B cell (primary cell): ENCODE results near the gene EPB41L4B. TPM values are rescaled to one million over a fixed set of nuclear protein-coding genes. Genes with fewer than 3 reads are reported as not detected.

Source experiments
- ATAC-seq: fragments of 200-7000 bp; cut with Tn5 transposase; one replicate; pipeline ENCODE4 v1.10.0; 2021; ENCODE audit warnings: low read depth, mild to moderate bottlenecking, moderate number of reproducible peaks, moderate library complexity
- CTCF ChIA-PET: fragments of 350-600 bp; sonication (Branson Sonifier 250); formaldehyde crosslinking; loops from one replicate; lab custom pipeline; 2021; ENCODE audit warnings: antibody characterized with exemption, inconsistent platforms; lab: Charles Lee
- POLR2A ChIA-PET: fragments of 350-600 bp; sonication (Branson Sonifier 250); formaldehyde crosslinking; loops from one replicate; lab custom pipeline; 2021; ENCODE audit warnings: antibody characterized with exemption; lab: Charles Lee
- DNase-seq: peaks from one replicate; pipeline ENCODE4 v3.0.0; 2013
- H2AFZ ChIP-seq: 2 replicates; pipeline ENCODE4 v1.6.1; 2012; ENCODE audit warnings: mild to moderate bottlenecking, low read depth, low read length; ENCODE audit not compliant: insufficient read depth, poor library complexity, severe bottlenecking
- H3K27ac ChIP-seq, 2 donors: 1 replicate in 1 of 2; 2 replicates in 1 of 2; pipeline ENCODE4 v1.5.1; 2012 to 2013; ENCODE audit warnings: low read length in 2 of 2, mild to moderate bottlenecking in 2 of 2, moderate library complexity in 1 of 2
- H3K27me3 ChIP-seq, 4 experiments: fragments of 200-600 bp in 1 of 4; sonication (generic) in 1 of 4; replicated peaks in 1 of 4; 1 replicate in 2 of 4; 2 replicates in 2 of 4; pipeline versions ENCODE4 v1.6.1 to v1.7.0; 2013 to 2016; ENCODE audit warnings: low read length in 3 of 4, mild to moderate bottlenecking in 2 of 4, mixed read lengths in 1 of 4, moderate library complexity in 1 of 4; ENCODE audit not compliant: insufficient read depth in 4 of 4, control insufficient read depth in 3 of 4; ENCODE audit errors: control extremely low read depth in 1 of 4
- H3K36me3 ChIP-seq, 2 experiments: replicated peaks in 1 of 2; 1 replicate in 1 of 2; 2 replicates in 1 of 2; pipeline versions ENCODE4 v1.6.1 to v1.7.1; 2013; ENCODE audit warnings: low read length in 1 of 2; ENCODE audit not compliant: insufficient read depth in 2 of 2, control insufficient read depth in 1 of 2; ENCODE audit errors: control extremely low read depth in 1 of 2, extremely low read depth in 1 of 2
- H3K4me1 ChIP-seq, 2 donors: fragments of 200-600 bp in 1 of 2; sonication (generic) in 1 of 2; 1 replicate in 1 of 2; 2 replicates in 1 of 2; pipeline versions ENCODE4 v1.5.1 to v1.6.1; 2013 to 2017; ENCODE audit warnings: low read length in 2 of 2; ENCODE audit not compliant: control insufficient read depth in 2 of 2, insufficient read depth in 2 of 2
- H3K4me2 ChIP-seq: replicated peaks from 2 replicates; pipeline ENCODE3; 2012; ENCODE audit warnings: mild to moderate bottlenecking, low read depth, low read length; ENCODE audit not compliant: poor library complexity, severe bottlenecking
- H3K4me3 ChIP-seq, 5 experiments: fragments of 200-600 bp in 1 of 5; sonication (generic) in 1 of 5; 1 replicate in 3 of 5; 2 replicates in 2 of 5; pipeline versions ENCODE4 v1.5.1 to v1.7.0; 2011 to 2016; ENCODE audit warnings: low read length in 4 of 5, mild to moderate bottlenecking in 4 of 5, low read depth in 2 of 5, control low read depth in 1 of 5, moderate library complexity in 1 of 5; ENCODE audit not compliant: insufficient read depth in 1 of 5; ENCODE audit errors: control extremely low read depth in 1 of 5, extremely low read depth in 1 of 5
- H3K79me2 ChIP-seq: fragments of 200-600 bp; sonication (generic); one replicate; pipeline ENCODE4 v1.6.0; 2016; ENCODE audit warnings: low read length; ENCODE audit not compliant: control insufficient read depth, insufficient read depth
- H3K9ac ChIP-seq: fragments of 200-600 bp; sonication (generic); 2 replicates; pipeline ENCODE4 v1.6.1; 2017; ENCODE audit warnings: mild to moderate bottlenecking, low read length, moderate library complexity
- H3K9me3 ChIP-seq, 3 donors: one replicate each; pipeline versions ENCODE4 v1.6.1 to v1.7.1; 2013; ENCODE audit warnings: low read length in 2 of 3; ENCODE audit not compliant: control insufficient read depth in 2 of 3, insufficient read depth in 1 of 3; ENCODE audit errors: control extremely low read depth in 1 of 3
- H4K20me1 ChIP-seq: 2 replicates; pipeline ENCODE4 v1.6.0; 2012; ENCODE audit warnings: mild to moderate bottlenecking, low read length; ENCODE audit not compliant: insufficient read depth, control insufficient read depth, poor library complexity, severe bottlenecking
- H3K27ac Mint-ChIP-seq: one replicate; pipeline ENCODE4 v1.8.0; 2021; ENCODE audit warnings: mixed read lengths
- H3K27me3 Mint-ChIP-seq: one replicate; pipeline ENCODE4 v1.8.0; 2021; ENCODE audit warnings: mixed read lengths
- H3K4me1 Mint-ChIP-seq: one replicate; pipeline ENCODE4 v1.8.0; 2021; ENCODE audit warnings: mixed read lengths
- H3K4me3 Mint-ChIP-seq: one replicate; pipeline ENCODE4 v1.8.0; 2021; ENCODE audit warnings: mixed read lengths
- H3K9me3 Mint-ChIP-seq: one replicate; pipeline ENCODE4 v1.8.0; 2022; ENCODE audit warnings: mixed read lengths; ENCODE audit not compliant: insufficient read depth
- CTCF ChIP-seq: fragments of 200-600 bp; IDR thresholded peaks from one replicate; pipeline ENCODE4 v1.8.0; 2022; ENCODE audit warnings: antibody characterized with exemption, mild to moderate bottlenecking
- EZH2 ChIP-seq: IDR thresholded peaks from 2 replicates; pipeline ENCODE4 v1.6.1; 2012; ENCODE audit warnings: borderline replicate concordance, low read depth, mild to moderate bottlenecking, moderate library complexity, low read length; ENCODE audit not compliant: insufficient read depth, poor library complexity, severe bottlenecking
- WGBS: methylation state at CpG from one replicate; pipeline ENCODE4 v1.1.5; 2013; ENCODE audit warnings: missing lambda C conversion rate; ENCODE audit not compliant: insufficient coverage; 5-methylcytosine and 5-hydroxymethylcytosine counted together
- intact Hi-C: fragments of 100-400 bp; cut with micrococcal nuclease; formaldehyde crosslinking; loops from one replicate; pipeline ENCODE4 v1.10.0; 2022
- polyA plus RNA-seq: library from polyadenylated mRNA; depleted of rRNA; stranded (reverse); fragments of >200 nt; gene quantifications from 2 replicates; pipeline ENCODE4 v1.2.3, GENCODE V29; 2012
- total RNA-seq, 2 donors: library from RNA; stranded (reverse); fragments of 120-200 nt in 1 of 2; gene quantifications; 1 replicate in 1 of 2; 2 replicates in 1 of 2; pipeline versions ENCODE4 v1.2.3 to v1.2.4, GENCODE V29; 2013 to 2022

EPB41L4B gene
- total and polyA plus RNA-seq, 2 donors (not counting 1 experiment from before 2014, with no cell fraction given) = 2.9 TPM; not detected in 1

DNA sequence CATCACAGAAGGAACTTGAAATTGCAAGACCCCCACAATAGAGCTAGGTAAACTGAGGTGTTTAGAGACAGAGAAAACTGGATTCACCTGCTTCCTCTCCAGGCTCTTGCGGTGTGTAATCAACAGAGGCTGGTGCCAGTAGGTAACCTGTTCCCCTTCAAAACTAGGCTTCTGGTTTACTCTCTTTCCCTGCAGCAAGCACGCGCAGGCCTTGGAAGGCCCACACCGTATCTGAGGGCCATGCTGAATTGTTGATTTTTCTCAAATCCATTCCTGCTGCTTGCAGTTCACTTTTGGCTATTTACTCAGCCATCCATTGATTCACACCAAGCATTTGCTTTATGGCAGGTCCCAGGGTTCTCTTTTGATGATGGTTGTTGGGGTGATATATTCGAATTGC is 153.1 kb downstream of the EPB41L4B start:
- Histone ChIP-seq H4K20me1 (no peaks in the 10 kb centered on the region), H3K36me3 (no peaks in the 10 kb centered on the region), H3K27ac (no peak overlapping the region), H3K27me3 (peaks cover 0 to 26% (median 20%) of the 10 kb centered on the region in 4 experiments), H2AFZ (no peak overlapping the region), H3K9ac (no peak overlapping the region), H3K4me3 (no peak overlapping the region), H3K9me3 (no peaks in the 10 kb centered on the region), H3K79me2 (no peaks in the 10 kb centered on the region), H3K4me2 (no peak overlapping the region), H3K4me1 (peaks cover 0 to 5% of the 10 kb centered on the region in 2 donors)
- CTCF ChIA-PET = no interaction called here
- H3K9me3 Mint-ChIP-seq = no peaks in the 10 kb centered on the region
- H3K4me1 Mint-ChIP-seq = peaks cover 9% of the 10 kb centered on the region
- H3K4me3 Mint-ChIP-seq = no peak overlapping the region
- intact Hi-C loops = no loop called here
- no peak for ATAC-seq
- H3K27ac Mint-ChIP-seq = no peak overlapping the region
- WGBS = 97% methylated on average over 4 of the region's 5 CpGs
- DNase-seq = no peak
- POLR2A ChIA-PET = no interaction called here
- no peak for TF ChIP-seq EZH2
- no peak for TF ChIP-seq CTCF
- peaks cover 53% of the 10 kb centered on the region for H3K27me3 Mint-ChIP-seq

DNA sequence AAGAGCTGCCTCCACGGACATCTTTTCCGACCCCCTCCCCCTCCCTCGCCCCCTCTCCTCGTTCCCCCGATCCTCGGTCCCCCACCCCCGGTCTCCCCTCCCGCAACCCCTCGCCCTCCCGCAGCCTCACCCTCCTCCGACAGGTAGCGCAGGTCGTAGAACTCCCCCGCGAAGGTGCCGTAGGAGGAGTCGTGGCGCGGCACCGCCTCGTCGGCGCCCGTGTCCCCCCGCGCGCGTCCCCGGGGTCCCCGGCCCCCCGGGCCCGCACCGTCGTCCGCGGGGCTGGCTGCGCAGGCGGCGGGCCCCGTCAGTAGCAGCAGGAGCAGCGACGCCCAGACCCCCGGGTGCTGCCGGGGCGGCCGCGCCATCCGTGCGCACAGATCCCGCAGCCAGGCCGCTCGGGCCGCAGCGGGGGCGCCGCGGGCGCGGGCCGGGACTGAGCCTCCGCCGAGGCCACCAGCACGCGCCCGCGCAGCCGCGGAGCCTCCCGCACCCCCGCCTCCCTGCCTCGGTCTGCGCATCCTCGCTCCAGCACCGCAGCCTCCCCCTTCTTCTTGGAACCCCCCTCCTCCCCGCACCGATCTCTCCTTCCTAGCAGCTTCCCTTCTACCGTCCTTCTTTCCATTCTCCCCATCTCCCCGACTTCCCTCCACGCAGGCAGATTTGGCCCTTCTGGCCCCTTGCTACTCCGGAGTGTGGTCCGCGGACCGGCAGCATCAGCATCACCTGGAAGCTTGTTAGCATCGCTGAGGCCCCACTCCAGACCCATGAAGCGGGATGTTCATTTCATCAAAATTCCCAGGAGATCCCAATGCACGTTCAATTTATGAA is 153.9 kb downstream of the EPB41L4B start, which contains the start of gene FRRS1L:
Gene FRRS1L (minus strand): TSS at position 479 of the 831 bp plus-strand sequence. CDS start 111 bp downstream, at position 368.
- WGBS = 15% methylated on average over 75 of the region's 86 CpGs
- peaks cover 52% of the 10 kb centered on the region for H3K27me3 Mint-ChIP-seq
- POLR2A ChIA-PET = no interaction called here

More for the DNA sequence above, 153.9 kb downstream of the EPB41L4B start, which contains the start of gene FRRS1L:
- ATAC-seq = no peak
- intact Hi-C loops = no loop called here
- Histone ChIP-seq H3K9me3 (no peaks in the 10 kb centered on the region), H3K36me3 (no peaks in the 10 kb centered on the region), H3K4me1 (peaks cover 0 to 5% of the 10 kb centered on the region in 2 donors), H3K27me3 (peaks cover 0 to 24% (median 19%) of the 10 kb centered on the region in 4 experiments), H3K79me2 (no peaks in the 10 kb centered on the region), H3K27ac (no peak within 1 kb of the TSS), H3K4me2 (no peak within 1 kb of the TSS), H4K20me1 (no peaks in the 10 kb centered on the region), H3K9ac (no peak within 1 kb of the TSS), H2AFZ (no peak within 1 kb of the TSS), H3K4me3 (no peak within 1 kb of the TSS)
- no peaks in the 10 kb centered on the region for H3K9me3 Mint-ChIP-seq
- no peak within 1 kb of the TSS for H3K27ac Mint-ChIP-seq
- peaks cover 9% of the 10 kb centered on the region for H3K4me1 Mint-ChIP-seq
- TF ChIP-seq CTCF (no peak), EZH2 (no peak)
- CTCF ChIA-PET = no interaction called here
- H3K4me3 Mint-ChIP-seq = no peak within 1 kb of the TSS
- DNase-seq = no peak
